ENCODE measurements around the gene AFF3.

DNA sequence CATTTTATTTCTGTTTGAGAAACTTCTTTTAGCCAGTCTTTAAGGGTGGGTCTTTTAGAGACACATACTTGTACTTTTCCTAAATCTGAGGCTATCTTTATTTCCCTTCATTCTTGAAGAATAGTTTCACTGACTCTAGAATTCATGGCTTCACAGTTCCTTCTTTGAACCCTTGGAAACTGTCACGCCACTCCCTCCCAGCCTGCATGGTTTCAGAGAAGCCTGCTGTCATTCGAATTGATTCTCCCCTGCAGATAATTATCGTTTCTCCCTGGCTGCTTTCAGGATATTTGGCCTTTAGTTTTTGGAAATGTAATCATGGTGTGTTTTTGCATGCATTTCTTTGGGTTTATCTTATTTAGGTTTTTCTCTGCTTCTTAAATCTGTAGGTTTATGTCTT, 580.6 kb downstream of the AFF3 start:
- TF ChIP-seq, protein P1, sequence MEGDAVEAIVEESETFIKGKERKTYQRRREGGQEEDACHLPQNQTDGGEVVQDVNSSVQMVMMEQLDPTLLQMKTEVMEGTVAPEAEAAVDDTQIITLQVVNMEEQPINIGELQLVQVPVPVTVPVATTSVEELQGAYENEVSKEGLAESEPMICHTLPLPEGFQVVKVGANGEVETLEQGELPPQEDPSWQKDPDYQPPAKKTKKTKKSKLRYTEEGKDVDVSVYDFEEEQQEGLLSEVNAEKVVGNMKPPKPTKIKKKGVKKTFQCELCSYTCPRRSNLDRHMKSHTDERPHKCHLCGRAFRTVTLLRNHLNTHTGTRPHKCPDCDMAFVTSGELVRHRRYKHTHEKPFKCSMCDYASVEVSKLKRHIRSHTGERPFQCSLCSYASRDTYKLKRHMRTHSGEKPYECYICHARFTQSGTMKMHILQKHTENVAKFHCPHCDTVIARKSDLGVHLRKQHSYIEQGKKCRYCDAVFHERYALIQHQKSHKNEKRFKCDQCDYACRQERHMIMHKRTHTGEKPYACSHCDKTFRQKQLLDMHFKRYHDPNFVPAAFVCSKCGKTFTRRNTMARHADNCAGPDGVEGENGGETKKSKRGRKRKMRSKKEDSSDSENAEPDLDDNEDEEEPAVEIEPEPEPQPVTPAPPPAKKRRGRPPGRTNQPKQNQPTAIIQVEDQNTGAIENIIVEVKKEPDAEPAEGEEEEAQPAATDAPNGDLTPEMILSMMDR (IDR thresholded peaks at IDR 0.05) = no peak
- TF ChIP-seq POLR2A (IDR thresholded peaks at IDR 0.05) = no peak
